ENCODE results near the gene SLC30A1. TPM values are rescaled to one million over a fixed set of nuclear protein-coding genes. Genes with fewer than 3 reads are reported as not detected.

SLC30A1 gene
- total and polyA plus RNA-seq, 2 of the 13 experiments (the other 11 are each of a cell fraction or from before 2014, with no cell fraction given), result 5.9 to 24.4 TPM

DNA sequence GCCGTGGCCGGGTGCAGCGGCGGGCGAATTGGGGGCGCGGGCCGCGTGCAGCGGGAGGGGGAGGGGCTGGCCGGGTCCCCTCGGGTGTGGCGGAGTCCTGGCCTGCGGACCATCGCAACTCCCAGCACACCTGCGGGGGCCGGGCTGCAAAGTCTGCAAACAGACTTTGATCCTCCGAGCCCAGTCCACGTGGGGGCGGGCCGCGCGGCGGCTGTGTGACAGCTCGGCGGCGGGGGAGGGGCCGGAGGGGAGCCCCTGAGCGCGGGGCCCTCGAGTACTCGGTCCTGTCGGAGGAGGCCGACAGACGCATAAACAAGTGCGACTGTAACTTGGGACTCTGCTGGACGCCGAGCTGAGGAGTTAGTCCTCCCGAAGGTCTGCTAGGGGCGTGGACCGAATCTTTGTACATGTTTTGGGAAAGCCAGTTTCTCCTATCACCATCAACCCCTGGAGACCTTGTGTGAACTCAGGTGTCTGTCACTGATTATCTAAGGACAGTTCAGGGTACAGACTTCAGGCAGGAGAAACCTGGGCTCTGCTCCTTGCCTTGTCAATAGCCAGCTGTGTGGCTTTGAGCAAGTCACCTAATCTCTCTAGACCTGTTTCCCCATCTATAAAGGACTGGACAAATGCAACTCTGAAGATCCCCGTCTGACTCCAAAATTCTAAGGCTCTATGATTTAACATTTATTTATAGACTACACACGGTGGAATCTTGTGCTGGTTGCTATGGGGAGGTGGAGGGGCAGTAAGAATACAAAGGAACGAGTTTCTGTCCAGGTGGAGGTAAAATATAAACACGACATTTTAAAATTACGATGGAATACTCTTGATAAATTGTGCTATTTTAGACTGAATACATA, 710 bp upstream of the SLC30A1 start (continued):
- TF ChIP-seq ZBTB7A (CRISPR knock-in tag; IDR thresholded peaks at IDR 0.05) (peak; percentile 47; the same call in 1 of the 2 replicates), ZSCAN30 (CRISPR knock-in tag; IDR thresholded peaks at IDR 0.05) (0 out of 2 replicates have a peak, but pooled peaks have one; percentile 40), FOXC1 (CRISPR knock-in tag; IDR thresholded peaks at IDR 0.05; ENCODE audit: borderline replicate concordance) (peak; percentile 45; the same call in 1 of the 2 replicates), SRSF1 (optimal IDR thresholded peaks at IDR 0.05; ENCODE audit: low read depth, low read length) (no peak), MTF1 (CRISPR knock-in tag; IDR thresholded peaks at IDR 0.05) (no peak), NPAS2 (CRISPR knock-in tag; IDR thresholded peaks at IDR 0.05; ENCODE audit: borderline replicate concordance) (no peak), ZFP62 (CRISPR knock-in tag; IDR thresholded peaks at IDR 0.05) (no peak), ZNF691 (CRISPR knock-in tag; IDR thresholded peaks at IDR 0.05; ENCODE audit: borderline replicate concordance, low read depth) (peak; percentile 60; the same call in 1 of the 2 replicates), ZBTB21 (CRISPR knock-in tag; IDR thresholded peaks at IDR 0.05) (no peak), ZNF556 (CRISPR knock-in tag; IDR thresholded peaks at IDR 0.05; ENCODE audit: borderline replicate concordance) (no peak; the same call in 1 of the 2 replicates), ZKSCAN1 (IDR thresholded peaks at IDR 0.05; ENCODE audit: low read length) (no peak), GATAD1 (CRISPR knock-in tag; IDR thresholded peaks at IDR 0.05) (no peak; the same call in 1 of the 2 replicates), ZNF605 (CRISPR knock-in tag; IDR thresholded peaks at IDR 0.05) (no peak), ZNF335 (CRISPR knock-in tag; IDR thresholded peaks at IDR 0.05) (0 out of 2 replicates have a peak, but pooled peaks have one; percentile 23), ZNF235 (CRISPR knock-in tag; IDR thresholded peaks at IDR 0.05; ENCODE audit: borderline replicate concordance) (no peak), PAF1 (CRISPR knock-in tag; IDR thresholded peaks at IDR 0.05) (no peak), ZNF879 (CRISPR knock-in tag; IDR thresholded peaks at IDR 0.05) (no peak), SMYD3 (CRISPR knock-in tag; IDR thresholded peaks at IDR 0.05) (no peak), DMAP1 (CRISPR knock-in tag; IDR thresholded peaks at IDR 0.05) (0 out of 2 replicates have a peak, but pooled peaks have one; percentile 32), ZNF674 (CRISPR knock-in tag; IDR thresholded peaks at IDR 0.05; ENCODE audit: low read depth) (no peak)
- TF ChIP-seq, protein P1, sequence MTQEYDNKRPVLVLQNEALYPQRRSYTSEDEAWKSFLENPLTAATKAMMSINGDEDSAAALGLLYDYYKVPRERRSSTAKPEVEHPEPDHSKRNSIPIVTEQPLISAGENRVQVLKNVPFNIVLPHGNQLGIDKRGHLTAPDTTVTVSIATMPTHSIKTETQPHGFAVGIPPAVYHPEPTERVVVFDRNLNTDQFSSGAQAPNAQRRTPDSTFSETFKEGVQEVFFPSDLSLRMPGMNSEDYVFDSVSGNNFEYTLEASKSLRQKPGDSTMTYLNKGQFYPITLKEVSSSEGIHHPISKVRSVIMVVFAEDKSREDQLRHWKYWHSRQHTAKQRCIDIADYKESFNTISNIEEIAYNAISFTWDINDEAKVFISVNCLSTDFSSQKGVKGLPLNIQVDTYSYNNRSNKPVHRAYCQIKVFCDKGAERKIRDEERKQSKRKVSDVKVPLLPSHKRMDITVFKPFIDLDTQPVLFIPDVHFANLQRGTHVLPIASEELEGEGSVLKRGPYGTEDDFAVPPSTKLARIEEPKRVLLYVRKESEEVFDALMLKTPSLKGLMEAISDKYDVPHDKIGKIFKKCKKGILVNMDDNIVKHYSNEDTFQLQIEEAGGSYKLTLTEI (CRISPR knock-in tag; conservative IDR thresholded peaks at IDR 0.05), result no peak
- TF ChIP-seq, protein P2, sequence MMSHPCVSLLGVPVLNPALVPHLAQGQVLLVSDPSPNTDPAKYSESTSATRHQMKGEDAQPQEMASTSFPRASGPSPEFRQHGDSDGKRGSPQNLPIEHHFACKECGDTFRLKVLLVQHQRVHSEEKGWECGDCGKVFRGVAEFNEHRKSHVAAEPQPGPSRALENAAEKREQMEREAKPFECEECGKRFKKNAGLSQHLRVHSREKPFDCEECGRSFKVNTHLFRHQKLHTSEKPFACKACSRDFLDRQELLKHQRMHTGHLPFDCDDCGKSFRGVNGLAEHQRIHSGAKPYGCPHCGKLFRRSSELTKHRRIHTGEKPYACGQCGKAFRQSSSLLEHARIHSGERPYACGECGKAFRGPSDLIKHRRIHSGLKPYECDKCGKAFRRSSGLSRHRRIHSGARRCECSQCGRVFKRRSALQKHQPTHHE (CRISPR knock-in tag; IDR thresholded peaks at IDR 0.05; ENCODE audit: borderline replicate concordance), result no peak; the same call in 1 of the 2 replicates
- TF ChIP-seq, protein P3, sequence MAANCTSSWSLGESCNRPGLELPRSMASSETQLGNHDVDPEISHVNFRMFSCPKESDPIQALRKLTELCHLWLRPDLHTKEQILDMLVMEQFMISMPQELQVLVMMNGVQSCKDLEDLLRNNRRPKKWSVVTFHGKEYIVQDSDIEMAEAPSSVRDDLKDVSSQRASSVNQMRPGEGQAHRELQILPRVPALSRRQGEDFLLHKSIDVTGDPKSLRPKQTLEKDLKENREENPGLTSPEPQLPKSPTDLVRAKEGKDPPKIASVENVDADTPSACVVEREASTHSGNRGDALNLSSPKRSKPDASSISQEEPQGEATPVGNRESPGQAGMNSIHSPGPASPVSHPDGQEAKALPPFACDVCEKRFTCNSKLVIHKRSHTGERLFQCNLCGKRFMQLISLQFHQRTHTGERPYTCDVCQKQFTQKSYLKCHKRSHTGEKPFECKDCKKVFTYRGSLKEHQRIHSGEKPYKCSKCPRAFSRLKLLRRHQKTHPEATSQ (CRISPR knock-in tag; IDR thresholded peaks at IDR 0.05; ENCODE audit: borderline replicate concordance), result no peak
- TF ChIP-seq, protein P4, sequence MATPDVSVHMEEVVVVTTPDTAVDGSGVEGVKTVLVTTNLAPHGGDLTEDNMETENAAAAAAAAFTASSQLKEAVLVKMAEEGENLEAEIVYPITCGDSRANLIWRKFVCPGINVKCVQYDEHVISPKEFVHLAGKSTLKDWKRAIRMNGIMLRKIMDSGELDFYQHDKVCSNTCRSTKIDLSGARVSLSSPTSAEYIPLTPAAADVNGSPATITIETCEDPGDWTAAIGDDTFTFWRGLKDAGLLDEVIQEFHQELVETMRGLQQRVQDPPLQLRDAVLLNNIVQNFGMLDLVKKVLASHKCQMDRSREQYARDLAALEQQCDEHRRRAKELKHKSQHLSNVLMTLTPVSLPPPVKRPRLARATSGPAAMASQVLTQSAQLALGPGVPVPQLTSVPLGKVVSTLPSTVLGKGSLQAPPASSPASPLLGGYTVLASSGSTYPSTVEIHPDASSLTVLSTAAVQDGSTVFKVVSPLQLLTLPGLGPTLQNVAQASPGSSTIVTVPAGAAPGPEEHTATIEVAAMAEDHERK (CRISPR knock-in tag; IDR thresholded peaks at IDR 0.05; ENCODE audit: low read depth), result no peak

Data from HepG2 (cell line).